Right hindlimb (tissue), 1 donor: ENCODE data around the gene LTBP1.
"Not testable (repeated sequence)": the region's sequence is repeated elsewhere in the genome, so short reads cannot be mapped to it uniquely, and the experiment has no call there.

Experiments
- DNase-seq: peaks from one replicate; pipeline ENCODE4 v3.0.0-alpha.2; 2018

Gene LTBP1

DNA sequence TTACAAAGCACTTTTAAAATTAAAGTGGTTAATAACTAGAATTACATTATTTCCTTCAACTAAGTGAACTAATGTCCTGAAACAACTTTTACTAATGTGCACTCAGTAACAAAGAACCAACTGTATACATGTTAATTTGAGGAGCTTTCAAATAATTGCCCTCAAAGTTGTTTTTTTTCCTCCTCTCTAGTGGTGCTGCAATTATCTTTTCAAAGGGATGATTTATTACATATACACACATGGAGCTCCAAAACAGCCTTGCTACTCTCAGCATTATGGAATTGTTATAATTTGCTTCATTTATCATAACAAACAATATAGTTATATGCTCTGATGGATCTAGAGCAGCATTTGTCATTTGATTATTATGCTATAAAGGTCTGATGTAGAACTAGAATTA, 283.4 kb downstream of the LTBP1 start:
- no peak for DNase-seq

DNA sequence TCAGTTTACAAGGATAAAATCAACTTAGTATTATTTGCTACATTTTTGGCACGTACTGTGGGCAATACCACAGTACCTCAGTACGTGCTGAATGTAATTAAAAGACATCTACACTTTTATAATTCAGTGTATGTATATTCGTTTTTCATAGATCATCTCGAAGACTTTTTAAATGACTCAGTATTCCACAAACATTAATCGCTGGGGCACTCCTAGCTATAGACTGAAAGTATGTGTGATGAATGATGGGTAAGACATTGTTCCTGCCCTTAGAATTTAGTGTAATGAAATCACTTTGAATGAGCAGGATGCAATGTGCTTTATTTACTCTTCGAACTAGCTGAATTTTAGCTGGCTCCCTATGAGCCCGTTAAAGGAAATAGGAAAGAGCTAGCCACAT, 284.1 kb downstream of the LTBP1 start:
- no peak for DNase-seq

DNA sequence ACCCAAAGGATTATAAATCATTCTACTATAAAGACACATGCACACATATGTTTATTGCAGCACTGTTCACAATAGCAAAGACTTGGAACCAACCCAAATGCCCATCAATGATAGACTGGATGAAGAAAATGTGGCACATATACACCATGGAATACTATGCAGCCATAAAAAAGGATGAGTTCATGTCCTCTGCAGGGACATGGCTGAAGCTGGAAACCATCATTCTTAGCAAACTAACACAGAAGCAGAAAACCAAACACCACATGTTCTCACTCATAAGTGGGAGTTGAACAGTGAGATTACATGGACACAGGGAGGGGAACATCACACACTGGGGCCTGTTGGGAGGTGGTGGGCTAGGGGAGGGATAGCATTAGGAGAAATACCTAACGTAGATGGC, 288.8 kb downstream of the LTBP1 start:
- DNase-seq: not testable (repeated sequence)

DNA sequence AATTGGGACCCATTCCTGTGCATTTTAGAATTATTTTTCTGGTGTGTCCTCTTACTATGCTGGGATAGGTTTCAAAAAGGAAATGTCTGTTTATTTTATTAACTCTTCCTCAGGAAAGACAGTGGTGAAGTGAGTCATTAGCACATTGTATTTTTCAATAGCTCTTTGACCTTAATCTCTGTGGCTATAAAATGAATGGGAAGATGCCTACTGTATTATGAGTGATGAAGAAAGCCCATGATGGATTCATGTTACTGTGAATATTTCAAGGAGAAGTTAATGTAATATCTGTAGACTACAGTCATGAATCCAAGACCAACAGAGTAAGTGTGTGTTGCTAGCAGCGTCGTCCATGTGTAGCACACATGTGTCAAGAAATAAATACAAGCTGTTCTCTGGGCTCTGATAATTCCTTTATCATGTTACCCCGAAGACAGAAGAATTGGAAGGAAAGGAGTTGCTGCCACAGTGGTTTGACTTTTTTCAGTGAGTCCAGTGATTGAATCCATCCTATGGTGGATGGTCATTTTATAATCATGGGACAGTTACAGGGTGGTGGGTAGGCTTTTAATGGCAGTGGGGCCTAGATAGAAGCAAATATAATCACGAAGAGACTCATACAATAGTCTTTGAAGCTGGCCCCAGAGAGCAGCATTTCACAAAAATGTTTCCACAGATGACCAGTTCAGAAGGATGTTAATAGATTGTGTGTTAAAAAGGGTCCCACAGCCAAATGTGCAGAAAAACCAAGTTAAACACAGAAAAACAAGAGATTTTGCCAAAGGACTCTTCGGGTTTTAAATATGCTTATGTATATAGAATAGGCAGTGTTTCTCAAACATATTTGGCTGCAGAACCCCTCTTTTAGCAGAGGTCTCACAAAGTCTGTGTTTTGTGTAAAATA, 290.0 kb downstream of the LTBP1 start:
- no peak for DNase-seq

DNA sequence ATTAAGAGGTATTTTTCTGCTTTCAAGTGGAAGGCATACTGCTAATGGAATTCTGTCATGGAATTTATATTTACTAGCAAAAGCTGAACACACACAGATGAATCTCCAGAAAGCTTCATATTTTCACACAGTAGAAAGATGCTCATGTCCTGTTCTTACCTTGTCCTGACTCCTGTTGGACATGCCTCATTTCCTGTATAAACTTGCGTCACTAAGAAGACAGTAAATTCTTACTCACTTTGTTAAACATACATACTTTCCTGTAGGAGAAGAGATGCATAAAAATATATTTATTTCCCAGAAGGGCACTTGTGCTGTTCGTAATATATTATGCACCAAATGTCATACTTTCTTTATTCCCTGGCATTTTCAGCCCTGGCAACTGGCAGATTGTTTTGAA, 291.4 kb downstream of the LTBP1 start:
- no peak for DNase-seq

DNA sequence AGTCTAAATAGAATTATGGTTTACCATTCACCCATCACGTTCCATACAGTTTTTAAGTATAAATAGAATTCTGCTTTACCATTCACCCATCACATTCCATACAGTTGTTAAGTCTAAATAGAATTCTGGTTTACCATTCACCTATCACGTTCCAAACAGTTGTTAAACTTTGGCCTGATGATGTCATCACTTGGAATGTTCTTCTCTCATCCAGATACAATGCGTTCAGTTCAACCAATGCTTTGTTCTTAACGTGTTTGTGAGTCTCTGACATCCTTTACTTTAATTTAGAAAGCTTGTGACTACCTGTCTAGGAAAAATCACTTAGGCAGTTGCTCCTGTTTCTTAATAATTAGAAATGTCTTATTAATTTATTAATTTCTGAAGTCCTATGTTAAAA, 293.4 kb downstream of the LTBP1 start:
- no peak for DNase-seq

DNA sequence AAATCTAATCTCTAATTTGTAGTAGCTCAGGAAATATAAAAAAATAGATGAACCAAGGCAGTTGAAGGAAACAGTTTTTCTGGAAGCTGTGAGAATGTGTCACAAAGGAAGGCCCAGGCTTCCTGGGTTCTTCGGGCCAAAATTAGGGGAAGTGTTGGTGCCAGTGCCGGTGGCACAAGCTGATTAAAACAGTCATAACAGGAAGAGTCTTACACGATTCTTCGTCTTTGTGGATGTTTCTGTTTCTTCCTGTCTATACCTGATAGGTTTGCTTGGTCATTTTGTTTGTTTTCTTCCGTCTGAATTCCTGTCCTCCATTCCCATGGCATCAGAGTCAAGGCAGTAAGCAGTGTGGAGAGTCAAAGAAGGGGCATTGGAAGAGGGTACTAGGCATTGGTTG, 294.3 kb downstream of the LTBP1 start:
- no peak for DNase-seq

DNA sequence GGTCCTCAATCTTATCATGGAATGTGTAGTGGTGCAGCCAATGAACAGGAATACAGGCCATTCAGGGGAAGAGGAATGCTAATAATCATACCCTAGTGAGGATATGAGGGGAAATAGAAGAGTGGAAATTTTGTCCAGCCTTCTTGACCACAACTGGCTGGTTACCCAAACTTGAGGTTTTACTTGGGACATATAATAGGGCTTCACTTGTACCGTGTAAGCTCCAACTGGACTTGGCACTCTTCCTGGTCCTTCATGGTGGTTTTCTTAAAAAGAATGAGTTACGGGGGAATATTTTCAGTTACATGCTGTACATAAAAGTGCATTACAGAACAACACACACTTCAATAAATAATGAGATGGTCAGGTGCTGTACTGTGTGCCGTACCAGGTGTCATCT, 294.8 kb downstream of the LTBP1 start:
- peak; percentile 49 for DNase-seq

DNA sequence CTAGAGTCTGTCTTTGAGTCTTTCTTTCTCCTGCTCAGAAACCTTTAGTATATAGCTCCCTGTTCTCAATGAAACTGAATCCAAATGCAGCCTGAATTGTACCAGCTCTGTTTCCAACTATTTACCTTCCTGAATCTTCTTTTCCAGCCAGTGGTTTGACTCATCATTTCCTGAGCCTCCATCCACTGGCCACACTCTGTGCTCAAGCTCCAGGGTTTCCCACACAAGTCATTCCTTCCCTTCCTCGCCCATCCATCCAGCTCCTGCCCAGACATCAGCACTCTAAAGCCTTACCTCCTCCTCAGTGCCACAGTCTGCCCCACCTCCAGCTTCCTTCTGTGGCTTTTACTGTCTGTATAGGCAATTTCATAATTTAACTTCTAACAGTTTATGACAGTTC, 296.1 kb downstream of the LTBP1 start:
- DNase-seq: peak; percentile 42

DNA sequence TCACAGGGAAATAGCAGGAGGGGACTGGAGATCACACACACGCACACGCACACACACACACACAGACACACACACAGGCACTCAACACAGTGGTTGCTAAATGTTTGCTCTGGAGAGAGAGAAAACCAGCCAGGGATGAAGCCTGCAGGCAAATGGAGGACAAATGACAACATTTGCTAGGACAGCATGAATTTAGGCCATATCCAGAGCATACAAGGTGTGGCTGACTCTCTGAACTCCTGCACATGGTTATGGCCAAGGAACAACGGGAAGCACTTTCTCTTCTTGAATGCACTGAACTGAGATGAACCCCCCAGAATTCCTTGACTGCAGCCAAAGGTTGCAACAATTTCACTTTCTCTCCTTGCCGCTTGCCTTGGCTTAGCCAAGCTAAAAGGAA, 299.7 kb downstream of the LTBP1 start:
- DNase-seq: no peak

DNA sequence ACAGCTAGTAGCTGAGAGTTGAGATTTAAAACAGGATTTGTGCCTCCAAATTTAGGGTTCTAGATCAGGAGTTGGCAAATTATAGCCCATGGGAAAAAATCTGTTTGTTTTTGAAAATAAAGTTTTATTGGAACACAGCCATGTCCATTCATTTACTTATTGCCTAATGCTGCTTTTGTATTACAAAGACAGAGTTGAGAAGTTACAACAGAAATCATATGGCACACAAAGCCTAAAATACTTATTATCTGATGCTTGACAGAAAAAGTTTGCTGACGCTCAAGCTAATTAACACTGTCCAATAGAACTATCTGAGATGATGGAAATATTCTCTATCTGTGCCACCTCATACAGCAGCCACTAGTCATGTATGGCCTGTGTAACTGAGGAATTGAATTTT, 300.6 kb downstream of the LTBP1 start:
- DNase-seq: no peak

DNA sequence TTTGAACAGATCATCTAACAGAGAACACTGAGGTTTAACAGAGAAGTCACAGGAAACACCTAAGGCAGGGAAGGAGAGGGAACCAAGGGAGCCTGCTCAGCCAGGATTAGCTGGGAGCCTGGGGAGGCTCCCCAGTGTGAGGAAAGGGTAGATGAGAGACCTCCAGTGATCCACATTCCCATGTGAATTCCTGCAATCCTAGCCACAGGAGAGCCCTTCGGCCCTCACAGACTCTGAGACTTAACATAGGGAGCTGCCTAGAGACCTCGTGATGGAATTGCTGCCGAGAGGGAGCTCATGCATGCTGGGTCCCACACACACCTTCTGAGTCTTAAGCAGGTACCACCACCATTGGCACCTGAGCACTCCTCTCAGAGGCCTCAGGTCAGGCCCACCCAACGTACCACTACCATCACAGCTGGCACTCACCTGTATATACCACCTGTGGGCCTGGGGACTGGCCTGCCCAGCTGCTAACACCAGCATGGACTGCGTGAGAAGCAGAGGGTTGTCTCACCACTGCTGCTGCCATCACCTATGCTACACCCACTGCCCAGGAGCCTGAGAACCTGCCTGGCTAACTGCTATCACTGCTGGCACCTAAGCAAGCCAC, 303.8 kb downstream of the LTBP1 start:
- no peak for DNase-seq

DNA sequence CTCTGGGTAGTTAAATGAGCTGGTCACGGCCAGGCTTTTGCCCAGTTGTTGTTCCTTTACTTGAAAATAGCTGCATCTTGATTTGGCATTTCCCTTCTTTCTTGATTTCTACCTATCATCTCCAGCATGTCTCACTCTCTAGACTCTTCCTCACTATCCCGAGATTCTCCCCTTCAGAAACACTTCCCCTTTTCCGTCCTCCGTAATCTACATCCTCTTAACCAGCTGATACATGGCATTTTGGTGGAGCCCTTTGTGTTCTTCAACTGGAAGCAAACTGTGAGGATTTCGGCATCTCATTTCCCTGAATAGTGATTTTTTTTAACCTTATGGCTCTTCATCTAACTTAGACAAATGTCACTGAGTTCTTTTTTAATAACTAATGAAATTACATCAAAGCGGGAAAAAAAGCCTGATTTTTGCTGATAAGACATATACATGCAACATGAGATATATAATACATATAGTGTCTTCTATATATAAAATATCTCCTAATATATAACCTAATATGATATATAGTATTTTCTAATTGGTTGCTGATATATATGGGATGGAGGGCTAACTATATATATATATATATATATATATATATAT, 309.5 kb downstream of the LTBP1 start:
- no peak for DNase-seq

DNA sequence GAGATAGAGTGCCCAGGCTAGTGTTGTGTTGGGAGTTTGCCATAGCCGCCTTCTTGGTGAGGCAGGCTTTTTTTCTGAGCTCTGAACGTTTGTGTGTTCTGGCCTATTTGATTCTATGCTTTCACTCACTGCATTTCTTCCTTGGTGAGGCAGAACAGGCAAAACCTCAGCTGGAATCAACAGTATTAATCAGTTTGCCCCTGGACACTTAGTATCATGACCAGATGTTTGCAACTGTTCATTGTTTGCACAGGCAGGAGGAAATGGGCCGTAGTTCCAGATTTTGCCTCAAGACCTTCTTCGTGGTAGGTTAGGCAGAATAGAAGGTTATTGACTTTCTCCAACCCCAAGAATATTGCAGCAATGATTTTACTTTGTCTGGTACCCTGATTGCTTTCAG, 311.6 kb downstream of the LTBP1 start:
- no peak for DNase-seq

DNA sequence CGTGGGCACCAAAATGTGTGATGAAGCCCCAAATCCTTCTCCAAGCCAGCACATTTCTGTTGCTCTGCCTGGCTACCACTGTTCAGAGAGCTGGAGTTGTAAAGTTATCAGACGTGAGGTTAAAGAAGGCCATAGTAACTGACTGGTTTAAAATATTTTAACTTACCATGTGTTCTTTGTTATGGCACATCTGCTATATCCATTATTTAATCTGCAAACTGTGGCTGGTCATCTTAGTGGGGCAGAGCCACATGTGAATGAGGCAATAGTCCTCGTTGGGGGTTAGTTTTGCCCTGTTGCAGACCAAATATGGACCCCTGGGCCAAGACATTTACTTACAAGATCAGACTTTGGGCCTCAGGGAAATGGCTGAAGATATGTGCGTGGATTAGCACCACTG, 315.3 kb downstream of the LTBP1 start:
- DNase-seq: no peak

DNA sequence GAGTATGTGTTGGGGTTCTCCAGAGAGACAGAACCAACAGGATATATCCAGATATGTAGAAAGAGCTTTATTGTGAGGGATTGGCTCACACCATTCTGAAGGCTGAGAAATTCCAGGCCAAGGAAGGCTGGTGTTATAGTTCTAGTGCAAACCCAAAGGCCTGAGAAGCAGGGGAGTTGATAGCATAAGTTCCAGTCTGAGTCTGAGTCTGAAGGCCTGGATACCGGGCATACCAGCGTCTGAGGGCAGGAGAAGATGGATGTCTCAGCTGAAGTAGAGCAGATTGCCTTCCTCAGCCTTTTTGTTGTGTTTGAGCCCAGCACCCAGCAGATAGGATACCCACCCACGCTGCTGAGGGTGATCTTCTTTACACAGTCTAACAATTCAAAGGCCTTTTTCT, 318.0 kb downstream of the LTBP1 start:
- DNase-seq: no peak

DNA sequence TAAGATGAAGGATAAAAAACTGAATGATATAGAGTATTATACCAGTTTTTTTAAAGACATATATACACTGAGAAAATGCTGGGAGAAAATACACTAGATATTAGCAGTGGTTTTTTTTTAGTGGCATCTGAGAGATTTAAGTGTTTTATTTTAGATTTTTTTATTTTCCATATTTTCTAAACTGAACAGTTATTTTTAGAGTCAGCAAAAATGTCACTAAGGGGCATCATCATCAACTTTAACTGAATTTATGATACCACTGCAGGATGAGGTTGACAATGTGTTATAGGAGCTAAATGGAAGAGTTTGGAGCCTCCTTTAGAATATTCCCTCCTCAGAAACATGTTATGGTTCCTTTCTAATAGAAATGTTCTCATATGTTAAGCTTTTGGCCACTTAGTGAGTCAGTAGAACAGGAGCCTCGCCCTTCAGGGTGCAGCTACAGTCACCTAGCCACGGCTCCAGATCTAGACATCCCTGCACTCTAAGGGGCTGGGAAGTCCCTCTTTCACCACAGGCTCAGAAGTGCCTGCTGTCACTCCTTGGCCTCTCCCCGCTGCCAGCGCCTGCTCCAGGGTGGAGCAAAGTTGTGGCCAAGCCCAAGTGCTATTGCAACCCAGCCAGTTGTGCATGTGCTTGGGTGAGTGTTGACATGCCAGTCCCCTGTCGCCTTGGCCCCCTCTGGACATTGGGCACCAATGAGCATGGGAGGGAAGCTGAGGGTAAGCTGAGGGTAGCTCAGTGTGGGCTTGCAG, 319.0 kb downstream of the LTBP1 start:
- DNase-seq: no peak

DNA sequence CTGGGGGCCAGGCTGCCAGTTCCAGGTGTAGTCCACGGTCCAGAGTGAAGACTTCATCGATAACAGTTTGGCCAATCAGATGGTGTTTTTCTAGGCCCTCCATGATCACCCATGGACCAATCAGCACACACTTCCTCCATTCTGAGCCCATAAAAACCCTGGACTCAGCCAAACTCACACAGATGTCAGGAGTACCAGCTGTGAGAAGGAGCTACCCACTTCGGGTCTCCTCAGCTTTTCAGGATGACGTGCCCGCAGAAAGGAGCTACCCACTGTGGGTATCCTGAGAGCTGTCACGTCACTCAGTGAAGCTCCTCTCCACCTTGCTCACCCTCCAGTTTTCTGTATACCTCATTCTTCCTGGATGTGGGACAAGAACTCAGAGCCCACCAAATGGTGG, 319.7 kb downstream of the LTBP1 start:
- DNase-seq: no peak

DNA sequence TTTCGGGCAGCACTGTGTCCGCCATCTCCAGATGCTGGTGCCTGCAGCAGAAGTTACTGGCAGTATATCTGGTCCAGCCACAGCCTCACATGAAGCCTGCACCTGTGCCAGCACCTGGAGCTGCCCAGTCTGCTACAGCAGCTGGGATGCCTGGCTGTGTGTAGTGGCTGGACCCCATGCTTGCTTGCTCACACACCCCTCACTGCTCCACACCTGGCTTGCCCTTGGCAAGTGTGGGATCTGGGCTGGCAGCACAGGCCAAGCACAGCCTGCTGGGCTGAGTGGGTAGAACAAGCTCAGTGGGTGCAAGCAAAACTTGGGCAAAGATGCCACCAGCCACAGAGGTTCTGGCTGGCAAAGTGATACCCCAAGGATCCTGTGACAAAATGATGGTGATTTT, 320.3 kb downstream of the LTBP1 start:
- DNase-seq: no peak

DNA sequence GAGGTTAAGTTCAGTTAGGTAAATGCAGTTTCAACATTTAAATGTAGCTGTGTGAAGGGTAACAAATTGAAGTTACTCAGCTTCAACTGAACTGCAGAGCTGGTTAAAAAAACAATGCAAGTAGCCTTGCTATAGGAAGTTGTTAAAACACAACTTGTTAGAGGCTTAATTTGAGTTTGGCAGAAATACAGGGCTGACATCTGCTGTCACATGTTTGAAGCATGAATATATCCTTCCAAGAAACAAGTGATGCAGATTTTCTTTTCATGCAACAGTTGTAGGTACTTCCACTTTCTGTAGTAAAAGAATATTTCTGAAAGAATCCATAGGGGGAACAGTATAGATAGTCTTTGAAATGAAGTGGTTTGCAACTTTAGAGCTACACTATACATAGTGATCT, 321.0 kb downstream of the LTBP1 start:
- DNase-seq: no peak

DNA sequence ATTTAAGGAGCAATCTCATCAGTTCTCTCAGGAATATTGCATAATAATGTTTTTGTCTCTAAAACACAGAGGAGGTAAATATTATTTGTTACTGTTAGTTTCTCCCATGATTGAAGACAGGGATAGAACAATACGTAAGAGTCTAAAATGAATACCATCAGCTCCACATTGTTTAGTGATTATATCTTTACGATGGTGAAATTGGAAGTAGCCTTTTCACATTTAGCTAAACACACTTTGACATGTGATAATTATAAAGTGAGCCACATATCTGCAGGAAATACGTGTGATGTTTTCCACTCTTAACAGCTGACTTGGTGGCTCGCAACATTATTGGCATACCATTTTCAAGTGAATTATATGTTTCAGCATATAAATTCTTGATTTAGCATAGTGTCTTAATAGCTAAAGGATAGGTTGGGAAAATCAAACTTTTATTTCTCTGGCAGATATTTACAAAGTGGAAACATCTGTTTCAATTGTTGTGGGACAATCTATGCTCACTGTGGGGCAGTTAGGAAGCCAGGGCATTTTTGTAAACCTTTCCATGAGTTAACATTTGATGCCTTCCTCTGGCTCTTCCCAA, 321.6 kb downstream of the LTBP1 start:
- no peak for DNase-seq

DNA sequence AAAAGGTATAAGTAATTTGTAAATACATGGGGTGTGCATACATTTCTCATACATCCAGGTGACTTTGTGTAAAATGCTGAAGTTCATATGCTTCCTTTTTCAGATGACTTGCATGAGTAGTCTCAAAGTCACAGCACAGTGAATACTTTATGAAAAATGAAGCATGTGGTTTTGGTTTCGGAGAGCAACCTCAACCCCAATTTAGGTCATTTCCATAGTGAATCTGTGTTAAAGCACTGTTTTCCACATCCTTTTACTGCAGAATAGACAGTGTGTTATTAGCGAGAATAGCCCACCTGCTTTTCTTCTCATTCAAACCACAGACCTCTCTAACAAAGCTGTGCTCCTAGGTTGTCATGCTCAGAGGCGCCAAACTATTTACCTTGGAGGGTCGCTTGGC, 325.2 kb downstream of the LTBP1 start:
- no peak for DNase-seq

DNA sequence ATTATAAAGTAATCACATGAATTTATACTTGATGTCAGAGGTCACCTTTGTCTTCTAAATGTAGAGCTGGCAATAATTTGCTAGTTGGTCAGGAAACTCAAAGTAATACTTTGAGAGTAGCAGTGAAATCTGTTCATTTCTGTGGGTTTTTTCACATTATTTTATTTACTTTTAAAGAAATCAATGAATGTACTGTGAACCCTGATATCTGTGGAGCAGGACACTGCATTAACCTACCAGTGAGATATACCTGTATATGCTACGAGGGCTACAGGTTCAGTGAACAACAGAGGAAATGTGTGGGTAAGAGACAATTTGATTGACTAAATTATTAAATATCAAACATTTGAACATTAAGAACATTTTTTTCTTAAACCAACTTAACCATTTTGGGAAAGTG, 326.7 kb downstream of the LTBP1 start:
- no peak for DNase-seq
